Fibroblast of mammary gland (primary cell): Measurements from ENCODE around the gene PSMB8.

Experiments used
- DNase-seq: peaks from one replicate; pipeline ENCODE4 v3.0.0-alpha.2; 2010; ENCODE audit warnings: low read depth
- H3K4me3 ChIP-seq: 2 replicates; pipeline ENCODE4 v1.5.1; 2011; ENCODE audit warnings: low read depth, mild to moderate bottlenecking, low read length, moderate library complexity; ENCODE audit not compliant: control insufficient read depth
- TF ChIP-seq, protein P1 (sequence below): conservative IDR thresholded peaks from 2 replicates; pipeline ENCODE4 v1.5.1; 2011; ENCODE audit warnings: low read depth, low read length, inconsistent platforms; ENCODE audit not compliant: control insufficient read depth, insufficient read depth

The PSMB8 gene

DNA sequence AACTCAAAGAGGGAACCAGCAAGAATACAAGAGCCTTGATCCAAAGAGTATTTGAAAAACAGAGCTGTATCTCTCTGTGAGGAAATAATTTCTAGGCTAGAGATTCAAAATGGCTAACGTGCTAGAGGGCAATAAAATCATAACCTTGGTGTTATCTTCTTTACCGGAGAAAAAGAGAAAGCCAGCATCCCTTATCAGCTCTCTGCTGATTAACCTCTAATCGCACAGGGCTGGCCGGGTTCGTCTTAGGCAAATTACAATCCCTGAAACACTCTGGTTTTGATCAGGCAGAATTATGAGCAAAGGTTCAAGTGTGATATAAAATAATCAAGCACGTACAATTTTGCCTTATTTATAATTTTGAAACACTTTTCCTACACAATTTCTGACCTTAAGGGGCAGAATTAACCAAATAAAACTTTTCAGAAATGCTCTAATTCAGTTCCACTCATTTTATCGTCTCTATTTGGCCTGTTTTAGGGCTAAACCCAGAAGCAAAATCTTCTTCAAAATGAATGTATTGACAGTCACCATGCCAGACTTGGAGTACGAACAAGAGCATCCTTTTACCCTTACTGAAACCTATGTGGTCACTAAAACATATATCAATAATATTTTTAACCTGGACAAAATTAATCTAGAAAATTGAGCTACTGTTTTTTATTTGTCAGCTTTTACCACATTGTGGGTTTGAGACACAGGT, 23.9 kb upstream of the PSMB8 start:
- H3K4me3 ChIP-seq: no peak overlapping the region
- TF ChIP-seq, protein P1, sequence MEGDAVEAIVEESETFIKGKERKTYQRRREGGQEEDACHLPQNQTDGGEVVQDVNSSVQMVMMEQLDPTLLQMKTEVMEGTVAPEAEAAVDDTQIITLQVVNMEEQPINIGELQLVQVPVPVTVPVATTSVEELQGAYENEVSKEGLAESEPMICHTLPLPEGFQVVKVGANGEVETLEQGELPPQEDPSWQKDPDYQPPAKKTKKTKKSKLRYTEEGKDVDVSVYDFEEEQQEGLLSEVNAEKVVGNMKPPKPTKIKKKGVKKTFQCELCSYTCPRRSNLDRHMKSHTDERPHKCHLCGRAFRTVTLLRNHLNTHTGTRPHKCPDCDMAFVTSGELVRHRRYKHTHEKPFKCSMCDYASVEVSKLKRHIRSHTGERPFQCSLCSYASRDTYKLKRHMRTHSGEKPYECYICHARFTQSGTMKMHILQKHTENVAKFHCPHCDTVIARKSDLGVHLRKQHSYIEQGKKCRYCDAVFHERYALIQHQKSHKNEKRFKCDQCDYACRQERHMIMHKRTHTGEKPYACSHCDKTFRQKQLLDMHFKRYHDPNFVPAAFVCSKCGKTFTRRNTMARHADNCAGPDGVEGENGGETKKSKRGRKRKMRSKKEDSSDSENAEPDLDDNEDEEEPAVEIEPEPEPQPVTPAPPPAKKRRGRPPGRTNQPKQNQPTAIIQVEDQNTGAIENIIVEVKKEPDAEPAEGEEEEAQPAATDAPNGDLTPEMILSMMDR: no peak
- DNase-seq: no peak

DNA sequence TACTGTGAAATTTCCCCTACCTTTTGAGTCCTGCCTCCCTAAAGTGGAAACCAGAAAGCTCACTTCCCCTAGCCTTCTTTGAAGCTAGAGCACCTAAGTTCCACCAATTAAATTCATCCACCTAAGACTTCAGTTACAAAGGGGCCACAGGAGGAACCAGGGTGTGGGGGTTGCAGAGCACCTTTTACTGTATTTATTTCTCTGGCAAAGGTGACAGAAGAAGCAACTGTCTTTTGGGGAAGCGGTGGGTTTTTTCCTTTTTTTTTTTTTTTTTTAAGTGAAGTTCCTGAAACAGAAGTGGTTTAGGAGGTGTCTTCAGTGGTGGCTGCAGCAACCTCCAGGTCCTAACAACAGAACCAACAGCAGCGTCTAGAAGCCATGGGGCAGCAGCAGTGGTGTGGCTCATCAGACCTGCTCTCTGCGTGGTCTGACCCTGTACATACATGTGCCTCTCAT, 23.2 kb upstream of the PSMB8 start:
- no peak for DNase-seq
- TF ChIP-seq, protein P1: no peak

DNA sequence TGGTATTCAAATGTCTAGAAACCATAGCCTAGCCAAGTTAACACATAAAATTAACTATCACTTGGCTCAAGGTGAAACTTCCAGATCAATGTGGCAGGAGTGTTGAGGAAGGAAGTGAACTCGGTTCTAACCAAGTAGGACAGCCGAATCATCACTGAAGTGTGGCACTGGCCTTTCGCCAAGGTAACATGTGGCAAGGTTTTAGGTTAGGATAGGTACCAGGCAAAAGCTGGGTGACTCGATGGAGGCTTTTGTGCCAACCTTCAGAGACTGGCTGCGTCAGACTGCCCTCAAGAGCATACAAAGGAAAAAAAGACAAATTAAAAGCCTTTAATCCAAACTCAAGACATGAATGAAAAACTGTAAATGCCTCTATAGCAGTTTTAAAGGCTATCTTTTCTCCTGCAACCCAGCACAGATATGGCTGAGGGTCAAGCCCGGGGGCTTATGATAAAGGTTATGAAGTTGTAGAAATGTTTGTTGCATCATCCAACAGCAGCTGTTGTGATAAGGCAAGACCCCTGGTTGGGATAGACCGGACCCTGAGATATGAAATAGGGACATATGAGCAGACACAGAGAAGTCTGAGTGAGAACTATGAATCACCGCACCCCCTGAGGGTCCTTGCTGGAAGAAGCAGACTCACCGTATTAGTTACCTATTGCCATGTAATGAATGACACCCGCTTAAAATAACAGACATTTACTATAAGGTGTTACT, 22.0 kb upstream of the PSMB8 start:
- H3K4me3 ChIP-seq: no peak overlapping the region
- no peak for DNase-seq
- TF ChIP-seq, protein P1: no peak

More for the DNA sequence above, 23.2 kb upstream of the PSMB8 start:
- H3K4me3 ChIP-seq: no peak overlapping the region

DNA sequence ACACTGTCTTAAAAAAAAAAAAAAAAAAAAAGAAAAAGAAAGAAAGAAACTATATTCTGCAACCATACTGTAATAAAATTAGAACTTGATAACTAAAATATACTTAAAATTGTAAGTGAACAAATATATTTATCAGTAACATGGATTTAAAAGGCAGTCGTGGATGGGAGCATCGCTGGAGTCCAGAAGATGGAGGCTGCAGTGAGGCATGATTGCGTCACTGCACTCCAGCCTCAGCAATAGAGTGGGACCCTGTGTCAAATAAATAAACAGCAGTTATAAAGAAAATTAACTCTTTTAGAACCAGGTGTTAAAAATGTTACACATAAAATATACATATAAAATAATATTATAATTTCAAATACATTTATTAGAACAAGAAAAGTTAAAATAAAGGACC, 18.9 kb upstream of the PSMB8 start:
- TF ChIP-seq, protein P1: no peak
- no peak for DNase-seq
- H3K4me3 ChIP-seq: no peak overlapping the region

DNA sequence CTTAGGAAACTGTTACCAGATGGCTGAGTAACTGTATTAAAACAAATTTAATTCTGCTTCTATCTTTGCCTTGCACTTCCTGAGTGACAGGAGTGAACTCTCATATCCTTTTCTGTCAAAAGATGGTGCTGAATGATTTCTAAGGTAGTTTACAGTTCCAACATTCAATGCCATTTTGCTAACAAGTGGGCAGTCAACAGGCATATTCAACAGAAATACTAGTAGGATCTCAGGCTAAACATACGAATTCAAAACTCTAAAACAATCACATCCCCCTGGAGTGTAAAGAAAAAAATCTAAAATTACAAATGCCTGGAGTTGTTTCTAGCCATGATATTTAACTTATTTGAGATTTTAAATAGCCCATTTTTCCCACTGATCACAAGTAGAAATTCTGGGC, 16.8 kb upstream of the PSMB8 start:
- no peak for DNase-seq
- TF ChIP-seq, protein P1: no peak
- no peak overlapping the region for H3K4me3 ChIP-seq

DNA sequence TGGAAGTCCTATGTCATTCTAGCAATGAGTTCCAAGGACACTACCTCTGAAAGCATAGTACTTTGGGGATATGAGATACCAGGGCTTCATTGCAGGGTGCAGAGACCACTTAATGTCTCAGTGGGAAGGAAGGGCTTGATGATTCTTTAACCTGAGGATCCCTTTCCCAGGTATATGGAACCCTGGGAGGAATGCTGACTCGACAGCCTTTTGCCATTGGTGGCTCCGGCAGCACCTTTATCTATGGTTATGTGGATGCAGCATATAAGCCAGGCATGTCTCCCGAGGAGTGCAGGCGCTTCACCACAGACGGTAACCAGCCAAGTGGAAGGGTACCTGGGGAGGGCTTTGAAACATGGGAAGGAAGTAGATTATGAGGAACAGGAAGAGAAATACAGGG, 14.3 kb upstream of the PSMB8 start:
- no peak for DNase-seq
- TF ChIP-seq, protein P1: no peak
- no peak overlapping the region for H3K4me3 ChIP-seq
